GM12878 (cell line): ENCODE measurements around the gene TBX10.

Experiments used
- CBX5 ChIP-seq: sonication (generic); IDR thresholded peaks from 2 replicates; pipeline ENCODE4 v1.6.1; 2016; ENCODE audit warnings: low read depth, moderate library complexity, mild to moderate bottlenecking, inconsistent platforms
- POLR2A ChIP-seq: IDR thresholded peaks from 2 replicates; pipeline ENCODE4 v1.6.1; 2011; ENCODE audit warnings: low read depth, mild to moderate bottlenecking, low read length
- POLR2AphosphoS5 ChIP-seq: IDR thresholded peaks from 2 replicates; pipeline ENCODE4 v1.6.1; 2011; ENCODE audit warnings: mild to moderate bottlenecking, low read length, inconsistent platforms
- SMC3 ChIP-seq: IDR thresholded peaks from 2 replicates; pipeline ENCODE4 v1.6.1; 2011; ENCODE audit warnings: low read length, improper control_type of control experiment, borderline replicate concordance
- SRF ChIP-seq, 2 experiments: IDR thresholded peaks; 2 replicates each; pipeline ENCODE4 v1.6.1; 2011; ENCODE audit warnings: low read depth in 2 of 2, low read length in 2 of 2, mild to moderate bottlenecking in 1 of 2, moderate library complexity in 1 of 2

GRCh38 chr11:67588136-67588503 is 51.4 kb downstream of the TBX10 start:
- TF ChIP-seq POLR2AphosphoS5 = no peak
- no peak for TF ChIP-seq SRF (IDR thresholded peaks at IDR 0.05; ENCODE audit: low read depth in 2 of 2, low read length in 2 of 2)
- TF ChIP-seq SMC3 = no peak
- TF ChIP-seq POLR2A = no peak
- TF ChIP-seq CBX5 = no peak
